ENCODE data around the gene SLC38A1. TPM values are rescaled to one million over a fixed set of nuclear protein-coding genes. Genes with fewer than 3 reads are reported as not detected.
A peak's percentile ranks its signal among the peaks of the same experiment; 100 is the strongest.

Gene SLC38A1
- total and polyA plus RNA-seq, 2 donors from 2014 or later = 13.3 to 124 TPM

- FAIRE-seq = no peak
- DNase-seq = peak in 4 of 5 donors; percentile 46 to 90 (median 85)
- Histone ChIP-seq H3K27ac (ENCODE audit: low read depth in 2 of 2, low read length in 2 of 2) (peak overlapping the region in 1 of 2 donors; percentile 37), H3K4me1 (ENCODE audit: control insufficient read depth in 2 of 3, insufficient read depth in 2 of 3, low read depth in 1 of 3, low read length in 3 of 3) (peaks cover 0 to 7% (median 4%) of the 10 kb centered on the region in 3 donors), H3K9me3 (ENCODE audit: control insufficient read depth in 2 of 3, insufficient read depth in 1 of 3, low read length in 3 of 3) (no peaks in the 10 kb centered on the region), H3K4me3 (ENCODE audit: low read length in 3 of 3) (no peak overlapping the region), H3K9ac (ENCODE audit: low read length in 3 of 3) (peak overlapping the region in 1 of 3 donors; percentile 5), H3K36me3 (ENCODE audit: control insufficient read depth in 2 of 3, insufficient read depth in 3 of 3, low read length in 3 of 3) (no peaks in the 10 kb centered on the region), H3K27me3 (ENCODE audit: control insufficient read depth, insufficient read depth, low read length) (no peaks in the 10 kb centered on the region)
- TF ChIP-seq, protein P1, sequence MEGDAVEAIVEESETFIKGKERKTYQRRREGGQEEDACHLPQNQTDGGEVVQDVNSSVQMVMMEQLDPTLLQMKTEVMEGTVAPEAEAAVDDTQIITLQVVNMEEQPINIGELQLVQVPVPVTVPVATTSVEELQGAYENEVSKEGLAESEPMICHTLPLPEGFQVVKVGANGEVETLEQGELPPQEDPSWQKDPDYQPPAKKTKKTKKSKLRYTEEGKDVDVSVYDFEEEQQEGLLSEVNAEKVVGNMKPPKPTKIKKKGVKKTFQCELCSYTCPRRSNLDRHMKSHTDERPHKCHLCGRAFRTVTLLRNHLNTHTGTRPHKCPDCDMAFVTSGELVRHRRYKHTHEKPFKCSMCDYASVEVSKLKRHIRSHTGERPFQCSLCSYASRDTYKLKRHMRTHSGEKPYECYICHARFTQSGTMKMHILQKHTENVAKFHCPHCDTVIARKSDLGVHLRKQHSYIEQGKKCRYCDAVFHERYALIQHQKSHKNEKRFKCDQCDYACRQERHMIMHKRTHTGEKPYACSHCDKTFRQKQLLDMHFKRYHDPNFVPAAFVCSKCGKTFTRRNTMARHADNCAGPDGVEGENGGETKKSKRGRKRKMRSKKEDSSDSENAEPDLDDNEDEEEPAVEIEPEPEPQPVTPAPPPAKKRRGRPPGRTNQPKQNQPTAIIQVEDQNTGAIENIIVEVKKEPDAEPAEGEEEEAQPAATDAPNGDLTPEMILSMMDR (IDR thresholded peaks at IDR 0.05; ENCODE audit: borderline replicate concordance, extremely low read depth, insufficient read depth) = no peak
- intact Hi-C loops (cut with DNase I) = no loop called here
Observed at GRCh38 chr12:46160101-46160980, 108.5 kb downstream of the SLC38A1 start.

DNA sequence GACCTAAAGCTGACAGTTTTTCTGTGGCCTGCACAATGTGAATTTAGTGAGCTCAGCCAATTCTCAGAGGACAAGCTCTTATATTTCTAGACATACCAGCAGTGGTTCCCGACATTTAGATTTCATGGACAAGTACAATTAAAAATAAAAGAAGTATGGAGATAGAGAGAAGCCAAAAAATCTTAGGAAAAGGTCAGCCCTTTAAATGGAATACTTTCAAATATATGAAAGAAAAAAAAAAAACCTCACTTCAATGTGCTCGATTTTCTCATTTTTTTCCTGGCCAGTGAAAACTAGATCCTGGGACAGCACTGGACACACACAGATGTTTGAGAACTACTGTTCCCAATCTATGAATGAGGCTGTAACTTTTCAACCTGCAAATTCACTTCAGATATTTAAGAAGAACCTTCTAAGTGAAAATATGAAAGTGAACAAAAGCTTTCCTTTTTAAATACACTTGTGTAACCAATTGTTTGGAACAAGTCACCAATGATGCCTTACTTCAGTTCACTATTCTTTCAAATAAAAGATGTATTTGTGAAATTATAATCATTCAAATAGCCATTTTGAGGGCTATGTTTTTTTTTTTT lies 109.4 kb downstream of the SLC38A1 start:
- FAIRE-seq (no peak), DNase-seq (no peak)
- H3K4me3 ChIP-seq (ENCODE audit: low read length in 3 of 3) = no peak overlapping the region
- peaks cover 0 to 7% (median 4%) of the 10 kb centered on the region in 3 donors for H3K4me1 ChIP-seq (ENCODE audit: control insufficient read depth in 2 of 3, insufficient read depth in 2 of 3, low read depth in 1 of 3, low read length in 3 of 3)
- intact Hi-C loops (cut with DNase I) = no loop called here
- no peaks in the 10 kb centered on the region for H3K36me3 ChIP-seq (ENCODE audit: control insufficient read depth in 2 of 3, insufficient read depth in 3 of 3, low read length in 3 of 3)
- TF ChIP-seq, protein P1 (IDR thresholded peaks at IDR 0.05; ENCODE audit: borderline replicate concordance, extremely low read depth, insufficient read depth) = no peak
- no peak overlapping the region for H3K27ac ChIP-seq (ENCODE audit: low read depth in 2 of 2, low read length in 2 of 2)
- no peaks in the 10 kb centered on the region for H3K27me3 ChIP-seq (ENCODE audit: control insufficient read depth, insufficient read depth, low read length)
- no peak overlapping the region for H3K9ac ChIP-seq (ENCODE audit: low read length in 3 of 3)
- H3K9me3 ChIP-seq (ENCODE audit: control insufficient read depth in 2 of 3, insufficient read depth in 1 of 3, low read length in 3 of 3) = no peaks in the 10 kb centered on the region

GRCh38 chr12:46158501-46158900 lies 110.3 kb downstream of the SLC38A1 start:
- no peak for FAIRE-seq
- Histone ChIP-seq H3K27ac (ENCODE audit: low read depth in 2 of 2, low read length in 2 of 2) (no peak overlapping the region), H3K27me3 (ENCODE audit: control insufficient read depth, insufficient read depth, low read length) (no peaks in the 10 kb centered on the region), H3K4me1 (ENCODE audit: control insufficient read depth in 2 of 3, insufficient read depth in 2 of 3, low read depth in 1 of 3, low read length in 3 of 3) (peaks cover 0 to 7% (median 4%) of the 10 kb centered on the region in 3 donors), H3K9me3 (ENCODE audit: control insufficient read depth in 2 of 3, insufficient read depth in 1 of 3, low read length in 3 of 3) (no peaks in the 10 kb centered on the region), H3K9ac (ENCODE audit: low read length in 3 of 3) (no peak overlapping the region), H3K4me3 (ENCODE audit: low read length in 3 of 3) (no peak overlapping the region), H3K36me3 (ENCODE audit: control insufficient read depth in 2 of 3, insufficient read depth in 3 of 3, low read length in 3 of 3) (no peaks in the 10 kb centered on the region)
- TF ChIP-seq, protein P1 (IDR thresholded peaks at IDR 0.05; ENCODE audit: borderline replicate concordance, extremely low read depth, insufficient read depth) = no peak
- DNase-seq = no peak
- intact Hi-C loops (cut with DNase I) = no loop called here
